ENCODE data around the gene BSCL2. TPM values are rescaled to one million over a fixed set of nuclear protein-coding genes. Genes with fewer than 3 reads are reported as not detected.

BSCL2 gene
- total and polyA plus RNA-seq, 2 of the 13 experiments (the other 11 are each of a cell fraction or from before 2014, with no cell fraction given), result 19.5 to 21.1 TPM

- no peak for TF ChIP-seq ELK4 (CRISPR knock-in tag; IDR thresholded peaks at IDR 0.05; ENCODE audit: borderline replicate concordance)
- no peak for TF ChIP-seq FOXA1 (IDR thresholded peaks at IDR 0.05)
- 0 out of 2 replicates have a peak, but pooled peaks have one; percentile 19 for TF ChIP-seq FOXA1 (CRISPR knock-in tag; IDR thresholded peaks at IDR 0.05)
- peak; percentile 74; the same call in 1 of the 2 replicates for TF ChIP-seq ZFP41 (CRISPR knock-in tag; IDR thresholded peaks at IDR 0.05; ENCODE audit: borderline replicate concordance)
- TF ChIP-seq POGK (CRISPR knock-in tag; conservative IDR thresholded peaks at IDR 0.05), result peak; percentile 68; the same call in 1 of the 2 replicates
- peak; percentile 89 for TF ChIP-seq MEIS2 (CRISPR knock-in tag; IDR thresholded peaks at IDR 0.05)
- TF ChIP-seq TFAP4 (IDR thresholded peaks at IDR 0.05; ENCODE audit: borderline replicate concordance, low read depth), result no peak
- no peak for TF ChIP-seq SMARCE1 (IDR thresholded peaks at IDR 0.05; ENCODE audit: borderline replicate concordance)
- TF ChIP-seq NCOR1 (IDR thresholded peaks at IDR 0.05; ENCODE audit: borderline replicate concordance, low read length), result no peak
- TF ChIP-seq HNF4A (CRISPR knock-in tag; IDR thresholded peaks at IDR 0.05), result no peak
- no peak for TF ChIP-seq HMG20A (CRISPR knock-in tag; IDR thresholded peaks at IDR 0.05; ENCODE audit: borderline replicate concordance)
- no peak for TF ChIP-seq HMGA1 (CRISPR knock-in tag; conservative IDR thresholded peaks at IDR 0.05)
- TF ChIP-seq POLR2A (IDR thresholded peaks at IDR 0.05; ENCODE audit: insufficient read depth in 1 of 2, low read depth in 2 of 2, low read length in 2 of 2), result peak; percentile 87 to 91
- TF ChIP-seq STAT6 (CRISPR knock-in tag; IDR thresholded peaks at IDR 0.05; ENCODE audit: borderline replicate concordance), result no peak; the same call in 1 of the 2 replicates
- peak; percentile 82 for TF ChIP-seq ZNF430 (CRISPR knock-in tag; IDR thresholded peaks at IDR 0.05)
- TF ChIP-seq DBP (CRISPR knock-in tag; IDR thresholded peaks at IDR 0.05; ENCODE audit: not compliant biosample characterization), result peak; percentile 83
- TF ChIP-seq SKI (IDR thresholded peaks at IDR 0.05; ENCODE audit: partially characterized antibody), result peak; percentile 73
- 0 out of 2 replicates have a peak, but pooled peaks have one; percentile 13 for TF ChIP-seq MIXL1 (CRISPR knock-in tag; IDR thresholded peaks at IDR 0.05)
- no peak for TF ChIP-seq ZNF530 (CRISPR knock-in tag; IDR thresholded peaks at IDR 0.05; ENCODE audit: low read depth)
- TF ChIP-seq FOXK1 (CRISPR knock-in tag; IDR thresholded peaks at IDR 0.05; ENCODE audit: borderline replicate concordance, low read depth), result peak; percentile 66; the same call in 1 of the 2 replicates
- peak; percentile 69; the same call in 1 of the 2 replicates for TF ChIP-seq RELA (CRISPR knock-in tag; IDR thresholded peaks at IDR 0.05)
- TF ChIP-seq KDM5B (CRISPR knock-in tag; IDR thresholded peaks at IDR 0.05; ENCODE audit: borderline replicate concordance), result peak; percentile 67; the same call in 1 of the 2 replicates
- peak; percentile 57; the same call in 1 of the 2 replicates for TF ChIP-seq SMYD3 (CRISPR knock-in tag; IDR thresholded peaks at IDR 0.05)
- no peak; the same call in 1 of the 2 replicates for TF ChIP-seq ZNF878 (CRISPR knock-in tag; IDR thresholded peaks at IDR 0.05)
Observed at GRCh38 chr11:62727165-62727871, 20.1 kb upstream of the BSCL2 start, which contains the start of gene HNRNPUL2 (continued).

All from HepG2 (cell line).